ENCODE results near the gene MTM1. TPM values are rescaled to one million over a fixed set of nuclear protein-coding genes. Genes with fewer than 3 reads are reported as not detected.

Gene MTM1
- total RNA-seq, 4 donors from 2014 or later: 12.7 to 73.2 (median 44.7) TPM

- intact Hi-C loops (cut with DNase I; ENCODE audit: low total_unique reads): no loop called here
- 49% methylated on average over 2 of the region's 2 CpGs; no CpG with 5 or more reads in 1 of the 2 donors for WGBS, 2 donors (ENCODE audit: low coverage in 1 of 2)
- Histone ChIP-seq H3K9me3 (no peaks in the 10 kb centered on the region), H3K27ac (no peak overlapping the region), H3K36me3 (no peaks in the 10 kb centered on the region), H3K4me1 (peaks cover 0 to 18% (median 6%) of the 10 kb centered on the region in 4 donors), H3K4me3 (no peak overlapping the region), H3K27me3 (no peaks in the 10 kb centered on the region)
- TF ChIP-seq EP300 (IDR thresholded peaks at IDR 0.05; ENCODE audit: low read depth) (no peak), CTCF (IDR thresholded peaks at IDR 0.05) (no peak), POLR2AphosphoS5 (IDR thresholded peaks at IDR 0.05) (no peak)
- no peak for DNase-seq
- in situ Hi-C loops (cut with MboI; ENCODE audit: low pct_ligation_motif_present in 1 of 4, low pct_unique_long_range_greater_than_20kb in 1 of 4, low sequenced_read_pairs in 3 of 4): no loop called here
Observed at GRCh38 chrX:150548684-150549083, 19.7 kb upstream of the MTM1 start.

- no peak for DNase-seq
- Histone ChIP-seq H3K27me3 (no peaks in the 10 kb centered on the region), H3K36me3 (no peaks in the 10 kb centered on the region), H3K4me1 (peaks cover 0 to 10% (median 4%) of the 10 kb centered on the region in 4 donors), H3K9me3 (no peaks in the 10 kb centered on the region), H3K27ac (no peak overlapping the region), H3K4me3 (no peak overlapping the region)
- WGBS, 2 donors (ENCODE audit: low coverage in 1 of 2): 88% methylated on average over 3 of the region's 3 CpGs; no CpG with 5 or more reads in 1 of the 2 donors
- intact Hi-C loops (cut with DNase I; ENCODE audit: low total_unique reads): no loop called here
- in situ Hi-C loops (cut with MboI; ENCODE audit: low pct_ligation_motif_present in 1 of 4, low pct_unique_long_range_greater_than_20kb in 1 of 4, low sequenced_read_pairs in 3 of 4): no loop called here
- TF ChIP-seq POLR2AphosphoS5 (IDR thresholded peaks at IDR 0.05) (no peak), CTCF (IDR thresholded peaks at IDR 0.05) (no peak), EP300 (IDR thresholded peaks at IDR 0.05; ENCODE audit: low read depth) (no peak), POLR2A (IDR thresholded peaks at IDR 0.05) (no peak)
Observed at GRCh38 chrX:150551963-150552362, 16.5 kb upstream of the MTM1 start.

DNA sequence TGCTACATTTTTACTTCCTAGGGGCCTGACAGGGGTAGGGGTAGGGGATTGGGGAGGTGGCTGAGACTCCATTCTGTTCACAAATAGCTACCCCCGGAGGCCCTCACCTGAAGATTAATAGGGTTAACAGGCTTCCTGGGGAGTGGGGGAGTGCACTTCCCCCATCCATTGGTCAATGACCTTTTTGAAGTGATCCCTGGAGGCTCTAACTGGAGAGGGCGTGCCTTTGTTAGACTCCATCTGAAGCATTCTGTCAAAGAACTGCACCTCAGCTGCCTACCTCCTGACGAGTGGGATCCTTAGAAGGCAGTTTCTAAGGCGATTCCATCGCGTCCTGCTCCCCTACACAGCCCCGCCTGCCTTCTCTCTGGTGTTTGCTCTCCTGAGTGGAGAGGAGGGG, 10.0 kb upstream of the MTM1 start:
- no peak overlapping the region for H3K27ac ChIP-seq
- H3K36me3 ChIP-seq: no peaks in the 10 kb centered on the region
- in situ Hi-C loops (cut with MboI; ENCODE audit: low pct_ligation_motif_present in 1 of 4, low pct_unique_long_range_greater_than_20kb in 1 of 4, low sequenced_read_pairs in 3 of 4) (no loop called here), intact Hi-C loops (cut with DNase I; ENCODE audit: low total_unique reads) (no loop called here)
- H3K9me3 ChIP-seq: no peaks in the 10 kb centered on the region
- TF ChIP-seq CTCF (IDR thresholded peaks at IDR 0.05) (no peak), EP300 (IDR thresholded peaks at IDR 0.05; ENCODE audit: low read depth) (no peak)
- H3K4me3 ChIP-seq: no peak overlapping the region
- DNase-seq: no peak
- WGBS, 2 donors (ENCODE audit: low coverage in 1 of 2): 58% methylated on average over 7 of the region's 7 CpGs; no CpG with 5 or more reads in 1 of the 2 donors
- H3K27me3 ChIP-seq: no peaks in the 10 kb centered on the region
- no peaks in the 10 kb centered on the region for H3K4me1 ChIP-seq

DNA sequence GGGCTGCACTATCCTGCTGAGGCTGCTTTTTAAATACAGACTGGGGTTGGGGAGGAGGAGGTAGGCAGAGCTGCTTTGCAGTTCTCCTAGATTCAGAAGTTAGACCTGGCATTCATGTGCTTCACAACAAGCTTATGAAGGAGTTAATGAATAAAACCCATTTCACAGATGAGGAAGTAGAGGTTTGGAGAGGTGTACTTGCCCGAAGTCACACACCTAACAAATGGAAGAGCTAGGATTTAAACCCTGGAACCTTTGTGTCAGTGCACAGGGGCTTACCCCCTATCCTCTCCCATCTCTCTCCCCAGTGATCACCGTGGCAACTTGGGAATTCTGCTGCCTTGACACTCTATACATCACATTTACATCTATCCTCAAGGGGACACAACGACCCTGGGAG, 3.6 kb upstream of the MTM1 start:
- Histone ChIP-seq H3K9me3 (no peaks in the 10 kb centered on the region), H3K36me3 (no peaks in the 10 kb centered on the region), H3K4me3 (no peak overlapping the region), H3K4me1 (peaks cover 0 to 1% (median 0%) of the 10 kb centered on the region in 4 donors), H3K27me3 (no peaks in the 10 kb centered on the region), H3K27ac (no peak overlapping the region)
- TF ChIP-seq EP300 (IDR thresholded peaks at IDR 0.05; ENCODE audit: low read depth): no peak
- no peak for TF ChIP-seq POLR2A (IDR thresholded peaks at IDR 0.05)
- no peak for TF ChIP-seq POLR2AphosphoS5 (IDR thresholded peaks at IDR 0.05)
- no peak for TF ChIP-seq CTCF (IDR thresholded peaks at IDR 0.05)
- no peak for DNase-seq
- WGBS, 2 donors (ENCODE audit: low coverage in 1 of 2): 54% methylated on average over 3 of the region's 3 CpGs; no CpG with 5 or more reads in 1 of the 2 donors
- in situ Hi-C loops (cut with MboI; ENCODE audit: low pct_ligation_motif_present in 1 of 4, low pct_unique_long_range_greater_than_20kb in 1 of 4, low sequenced_read_pairs in 3 of 4) (no loop called here), intact Hi-C loops (cut with DNase I; ENCODE audit: low total_unique reads) (no loop called here)
